Neural progenitor cell (in vitro differentiated cells): ENCODE data around the gene SLC35E3. TPM values are rescaled to one million over a fixed set of nuclear protein-coding genes. Genes with fewer than 3 reads are reported as not detected.

Experiments used
- DNase-seq: peaks from one replicate; pipeline ENCODE4 v3.0.0-alpha.2; 2016; ENCODE audit warnings: low spot score
- H2AFZ ChIP-seq: fragments of 200-600 bp; sonication (generic); replicated peaks from 2 replicates; pipeline ENCODE4 v1.6.1; 2016; ENCODE audit warnings: antibody characterized with exemption
- H3F3A ChIP-seq: fragments of 200-600 bp; sonication (generic); 2 replicates; pipeline ENCODE4 v1.6.1; 2016; ENCODE audit warnings: antibody characterized with exemption, low read depth
- H3K27ac ChIP-seq: fragments of 200-600 bp; sonication (generic); 2 replicates; pipeline ENCODE4 v1.5.1; 2016; ENCODE audit warnings: mild to moderate bottlenecking
- H3K27me3 ChIP-seq: fragments of 200-600 bp; sonication (generic); 2 replicates; pipeline ENCODE4 v1.6.1; 2016; ENCODE audit warnings: mild to moderate bottlenecking, moderate library complexity
- H3K36me3 ChIP-seq: fragments of 200-600 bp; sonication (generic); 2 replicates; pipeline ENCODE4 v1.5.1; 2016
- H3K4me1 ChIP-seq: fragments of 200-600 bp; sonication (generic); 2 replicates; pipeline ENCODE4 v1.6.1; 2016; ENCODE audit warnings: mixed run types
- H3K4me2 ChIP-seq: fragments of 200-600 bp; sonication (generic); 2 replicates; pipeline ENCODE4 v1.6.1; 2016
- H3K4me3 ChIP-seq: fragments of 200-600 bp; sonication (generic); 2 replicates; pipeline ENCODE4 v1.5.1; 2016
- H3K79me2 ChIP-seq: fragments of 200-600 bp; sonication (generic); 2 replicates; pipeline ENCODE4 v1.6.1; 2016; ENCODE audit warnings: low read depth
- H3K9ac ChIP-seq: fragments of 200-600 bp; sonication (generic); 2 replicates; pipeline ENCODE4 v1.6.1; 2016
- H3K9me3 ChIP-seq: fragments of 200-600 bp; sonication (generic); 2 replicates; pipeline ENCODE4 v1.5.1; 2016; ENCODE audit warnings: low read depth
- H4K20me1 ChIP-seq: fragments of 200-600 bp; sonication (generic); 2 replicates; pipeline ENCODE4 v1.6.1; 2016; ENCODE audit warnings: low read depth
- H3K27ac Mint-ChIP-seq: 3 replicates; pipeline ENCODE4 v1.8.0; 2021; ENCODE audit warnings: mixed read lengths
- H3K27me3 Mint-ChIP-seq: 2 replicates; pipeline ENCODE4 v1.8.0; 2022; ENCODE audit warnings: low read depth, mild to moderate bottlenecking, inconsistent platforms, moderate library complexity, mixed read lengths; ENCODE audit not compliant: insufficient read depth
- H3K36me3 Mint-ChIP-seq: 3 replicates; pipeline ENCODE4 v1.8.0; 2021; ENCODE audit warnings: mixed read lengths
- H3K4me1 Mint-ChIP-seq: 3 replicates; pipeline ENCODE4 v1.8.0; 2021; ENCODE audit warnings: mixed read lengths
- H3K4me3 Mint-ChIP-seq: 3 replicates; pipeline ENCODE4 v1.8.0; 2021; ENCODE audit warnings: mild to moderate bottlenecking, moderate library complexity, mixed read lengths
- H3K9me3 Mint-ChIP-seq: 3 replicates; pipeline ENCODE4 v1.8.0; 2020; ENCODE audit warnings: mixed read lengths
- EZH2 ChIP-seq: fragments of 200-600 bp; sonication (generic); IDR thresholded peaks from 2 replicates; pipeline ENCODE4 v1.6.1; 2017; ENCODE audit warnings: antibody characterized with exemption, mild to moderate bottlenecking, moderate library complexity
- EZH2phosphoT487 ChIP-seq: fragments of 200-600 bp; sonication (generic); IDR thresholded peaks from 2 replicates; pipeline ENCODE4 v1.6.1; 2017; ENCODE audit warnings: antibody characterized with exemption
- total RNA-seq: library from RNA; depleted of rRNA; stranded (reverse); fragments of >200 nt; gene quantifications from 2 replicates; pipeline ENCODE4 v1.2.3, GENCODE V29; 2015; ENCODE audit warnings: low replicate concordance
- TF ChIP-seq, protein P1 (sequence below): fragments of 200-600 bp; sonication (generic); IDR thresholded peaks from 2 replicates; pipeline ENCODE4 v1.5.1; 2017; ENCODE audit warnings: antibody characterized with exemption, mild to moderate bottlenecking

SLC35E3 gene
- 1.5 and 3.5 TPM in 2 replicates for total RNA-seq

DNA sequence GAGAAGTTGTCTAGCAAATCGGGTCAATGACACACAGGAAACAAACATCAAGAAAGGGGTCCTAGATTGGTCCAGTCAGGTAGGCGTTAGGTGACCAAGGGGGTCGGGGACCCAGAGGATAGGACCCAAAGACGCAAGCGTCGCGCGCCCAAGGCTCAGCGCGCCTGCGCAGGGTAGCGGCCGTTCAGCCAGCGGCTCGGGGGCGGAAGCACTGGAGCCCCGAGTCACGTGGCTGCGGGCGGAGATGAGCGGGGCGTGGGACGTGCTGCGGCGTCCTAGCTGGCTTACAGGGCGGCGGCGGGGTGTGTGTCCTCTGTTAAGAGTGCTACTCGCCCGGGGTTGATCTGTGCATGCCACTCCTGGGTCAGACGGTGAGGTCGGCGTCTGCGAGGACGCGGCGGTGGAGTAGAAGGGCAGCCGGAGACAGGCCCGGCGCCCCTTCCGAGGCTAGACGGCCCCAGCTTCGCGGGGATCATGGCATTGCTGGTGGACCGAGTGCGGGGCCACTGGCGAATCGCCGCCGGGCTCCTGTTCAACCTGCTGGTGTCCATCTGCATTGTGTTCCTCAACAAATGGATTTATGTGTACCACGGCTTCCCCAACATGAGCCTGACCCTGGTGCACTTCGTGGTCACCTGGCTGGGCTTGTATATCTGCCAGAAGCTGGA is at the start of gene SLC35E3:
Gene SLC35E3 (plus strand): TSS at position 273 of the 668 bp plus-strand sequence. CDS start 202 bp downstream, at position 475.
- H3K4me2 ChIP-seq: peak within 1 kb of the TSS; percentile 80

DNA sequence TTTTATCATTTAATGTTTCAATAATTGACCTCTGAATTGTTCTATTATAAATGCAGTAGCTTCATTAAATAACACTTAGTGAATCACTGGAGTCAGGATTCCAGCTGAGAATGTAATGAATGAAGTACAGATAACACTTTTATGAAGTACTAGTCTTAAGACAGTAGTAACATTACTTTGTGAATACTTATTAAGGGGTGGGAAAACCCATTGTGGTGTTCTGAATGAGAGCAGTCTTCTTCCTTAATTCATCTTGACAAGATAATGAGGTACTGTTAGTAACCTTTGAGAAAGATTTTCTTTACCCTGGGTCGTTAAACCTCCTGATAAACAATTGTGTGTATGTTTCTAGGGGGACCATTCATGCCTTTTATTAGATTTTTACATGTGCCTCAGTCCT is 46.5 kb upstream of the SLC35E3 start:
- no peak overlapping the region for H3K4me3 ChIP-seq
- DNase-seq: peak; percentile 18
- no peaks in the 10 kb centered on the region for H3K27me3 ChIP-seq
- H2AFZ ChIP-seq: no peak overlapping the region
- H4K20me1 ChIP-seq: no peaks in the 10 kb centered on the region
- Mint-ChIP-seq H3K4me1 (no peaks in the 10 kb centered on the region), H3K4me3 (no peak overlapping the region), H3K9me3 (no peaks in the 10 kb centered on the region), H3K27me3 (no peaks in the 10 kb centered on the region), H3K27ac (no peak overlapping the region), H3K36me3 (peaks cover 36% of the 10 kb centered on the region)
- TF ChIP-seq EZH2phosphoT487: no peak
- TF ChIP-seq EZH2: no peak
- H3K4me2 ChIP-seq: no peak overlapping the region
- peaks cover 16% of the 10 kb centered on the region for H3K36me3 ChIP-seq
- peaks cover 8% of the 10 kb centered on the region for H3F3A ChIP-seq
- H3K9ac ChIP-seq: no peak overlapping the region
- no peaks in the 10 kb centered on the region for H3K79me2 ChIP-seq
- H3K27ac ChIP-seq: no peak overlapping the region
- no peaks in the 10 kb centered on the region for H3K4me1 ChIP-seq
- H3K9me3 ChIP-seq: no peaks in the 10 kb centered on the region

More for the DNA sequence above, at the start of gene SLC35E3:
- Mint-ChIP-seq H3K4me3 (peak within 1 kb of the TSS; percentile 99), H3K4me1 (peaks cover 27% of the 10 kb centered on the region), H3K27me3 (no peaks in the 10 kb centered on the region), H3K27ac (peak within 1 kb of the TSS; percentile 88), H3K9me3 (no peaks in the 10 kb centered on the region), H3K36me3 (peaks cover 16% of the 10 kb centered on the region)
- Histone ChIP-seq H3K27me3 (no peaks in the 10 kb centered on the region), H3F3A (peaks cover 18% of the 10 kb centered on the region), H3K27ac (no peak within 1 kb of the TSS), H3K79me2 (peaks cover 28% of the 10 kb centered on the region), H2AFZ (peak within 1 kb of the TSS; percentile 88), H3K4me1 (peaks cover 10% of the 10 kb centered on the region), H3K4me3 (peak within 1 kb of the TSS; percentile 65), H3K36me3 (peaks cover 16% of the 10 kb centered on the region), H3K9me3 (no peaks in the 10 kb centered on the region), H4K20me1 (no peaks in the 10 kb centered on the region), H3K9ac (peak within 1 kb of the TSS; percentile 25)
- TF ChIP-seq, protein P1, sequence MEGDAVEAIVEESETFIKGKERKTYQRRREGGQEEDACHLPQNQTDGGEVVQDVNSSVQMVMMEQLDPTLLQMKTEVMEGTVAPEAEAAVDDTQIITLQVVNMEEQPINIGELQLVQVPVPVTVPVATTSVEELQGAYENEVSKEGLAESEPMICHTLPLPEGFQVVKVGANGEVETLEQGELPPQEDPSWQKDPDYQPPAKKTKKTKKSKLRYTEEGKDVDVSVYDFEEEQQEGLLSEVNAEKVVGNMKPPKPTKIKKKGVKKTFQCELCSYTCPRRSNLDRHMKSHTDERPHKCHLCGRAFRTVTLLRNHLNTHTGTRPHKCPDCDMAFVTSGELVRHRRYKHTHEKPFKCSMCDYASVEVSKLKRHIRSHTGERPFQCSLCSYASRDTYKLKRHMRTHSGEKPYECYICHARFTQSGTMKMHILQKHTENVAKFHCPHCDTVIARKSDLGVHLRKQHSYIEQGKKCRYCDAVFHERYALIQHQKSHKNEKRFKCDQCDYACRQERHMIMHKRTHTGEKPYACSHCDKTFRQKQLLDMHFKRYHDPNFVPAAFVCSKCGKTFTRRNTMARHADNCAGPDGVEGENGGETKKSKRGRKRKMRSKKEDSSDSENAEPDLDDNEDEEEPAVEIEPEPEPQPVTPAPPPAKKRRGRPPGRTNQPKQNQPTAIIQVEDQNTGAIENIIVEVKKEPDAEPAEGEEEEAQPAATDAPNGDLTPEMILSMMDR: no peak
- no peak for TF ChIP-seq EZH2phosphoT487
- no peak for TF ChIP-seq EZH2
- DNase-seq: peak; percentile 97

DNA sequence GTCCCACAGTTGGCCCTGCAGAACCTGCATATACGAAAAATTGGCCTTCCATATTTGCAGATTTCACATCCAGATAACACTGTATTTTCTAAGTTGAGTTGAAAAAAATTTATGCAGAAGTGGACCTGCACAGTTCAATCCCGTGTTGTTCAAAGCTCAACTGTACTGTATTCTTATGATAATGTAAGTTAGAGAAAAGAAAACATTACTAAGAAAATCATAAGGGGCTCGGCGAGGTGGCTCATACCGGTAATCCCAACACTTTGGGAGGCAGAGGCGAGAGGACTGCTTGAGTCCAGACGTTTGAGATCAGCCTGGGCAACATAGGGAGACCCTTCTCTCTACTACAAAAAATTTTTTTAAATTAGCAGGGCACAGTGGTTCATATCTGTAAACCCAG is 18.2 kb upstream of the SLC35E3 start:
- TF ChIP-seq, protein P1: no peak
- no peak for TF ChIP-seq EZH2phosphoT487
- TF ChIP-seq EZH2: no peak
- no peak for DNase-seq
- Histone ChIP-seq H3K36me3 (peaks cover 38% of the 10 kb centered on the region), H3K9me3 (no peaks in the 10 kb centered on the region), H3K27me3 (no peaks in the 10 kb centered on the region), H3K27ac (no peak overlapping the region), H4K20me1 (no peaks in the 10 kb centered on the region), H3K4me2 (no peak overlapping the region), H3K4me3 (no peak overlapping the region), H3K4me1 (no peaks in the 10 kb centered on the region), H3K79me2 (no peaks in the 10 kb centered on the region), H2AFZ (no peak overlapping the region), H3K9ac (no peak overlapping the region), H3F3A (no peaks in the 10 kb centered on the region)
- Mint-ChIP-seq H3K9me3 (no peaks in the 10 kb centered on the region), H3K36me3 (peaks cover 17% of the 10 kb centered on the region), H3K27me3 (no peaks in the 10 kb centered on the region), H3K4me3 (no peak overlapping the region), H3K27ac (no peak overlapping the region), H3K4me1 (no peaks in the 10 kb centered on the region)

DNA sequence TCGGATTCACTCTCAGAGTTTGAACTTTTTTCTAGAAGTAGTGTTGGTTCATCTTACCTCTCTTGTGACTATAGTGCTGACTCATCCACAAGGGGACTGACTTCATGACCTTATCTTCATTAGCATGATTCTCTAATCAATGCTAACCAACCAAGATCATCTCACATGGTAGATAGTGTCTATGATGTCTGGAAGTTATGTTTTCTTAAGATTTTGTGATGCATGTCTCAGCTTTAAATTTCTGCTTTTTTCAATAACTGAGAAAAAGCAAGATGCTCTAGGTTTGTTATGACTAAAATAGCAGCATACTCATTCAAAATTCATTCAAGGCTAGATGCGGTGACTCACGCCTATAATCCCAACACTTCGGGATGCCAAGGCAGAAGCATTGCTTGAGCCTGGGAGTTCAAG is 12.3 kb upstream of the SLC35E3 start:
- Histone ChIP-seq H3K9me3 (no peaks in the 10 kb centered on the region), H3K4me1 (no peaks in the 10 kb centered on the region), H4K20me1 (no peaks in the 10 kb centered on the region), H3K9ac (no peak overlapping the region), H3K4me2 (no peak overlapping the region), H3K27ac (no peak overlapping the region), H3K36me3 (peaks cover 24% of the 10 kb centered on the region), H3K79me2 (no peaks in the 10 kb centered on the region), H2AFZ (no peak overlapping the region), H3F3A (no peaks in the 10 kb centered on the region), H3K4me3 (no peak overlapping the region), H3K27me3 (no peaks in the 10 kb centered on the region)
- no peaks in the 10 kb centered on the region for H3K9me3 Mint-ChIP-seq
- no peak for TF ChIP-seq EZH2
- TF ChIP-seq, protein P1: no peak
- TF ChIP-seq EZH2phosphoT487: no peak
- no peaks in the 10 kb centered on the region for H3K4me1 Mint-ChIP-seq
- H3K36me3 Mint-ChIP-seq: peaks cover 19% of the 10 kb centered on the region
- H3K27me3 Mint-ChIP-seq: no peaks in the 10 kb centered on the region
- no peak overlapping the region for H3K27ac Mint-ChIP-seq
- DNase-seq: no peak
- no peak overlapping the region for H3K4me3 Mint-ChIP-seq
